Measurements from ENCODE around the gene REXO1. TPM values are rescaled to one million over a fixed set of nuclear protein-coding genes. Genes with fewer than 3 reads are reported as not detected.

The REXO1 gene
- total RNA-seq, 1 donor from 2014 or later, result 34.0 TPM

- DNase-seq (ENCODE audit: low spot score), result no peak
Observed at GRCh38 chr19:1836458-1837221, 11.6 kb downstream of the REXO1 start.

- no peak for DNase-seq (ENCODE audit: low spot score)
Observed at GRCh38 chr19:1833540-1833939, 14.7 kb downstream of the REXO1 start.

- DNase-seq (ENCODE audit: low spot score), result no peak
Observed at GRCh38 chr19:1832046-1832663, 16.1 kb downstream of the REXO1 start.

- DNase-seq (ENCODE audit: low spot score), result no peak
Observed at GRCh38 chr19:1830978-1831377, 17.3 kb downstream of the REXO1 start.

- DNase-seq (ENCODE audit: low spot score), result no peak
Observed at GRCh38 chr19:1830568-1830967, 17.7 kb downstream of the REXO1 start.

GRCh38 chr19:1829958-1830357 is 18.3 kb downstream of the REXO1 start:
- DNase-seq (ENCODE audit: low spot score), result no peak

GRCh38 chr19:1828279-1829238 is 19.7 kb downstream of the REXO1 start:
- DNase-seq (ENCODE audit: low spot score), result no peak

GRCh38 chr19:1827566-1828278 is 20.6 kb downstream of the REXO1 start:
- DNase-seq (ENCODE audit: low spot score), result no peak

- no peak for DNase-seq (ENCODE audit: low spot score)
Observed at GRCh38 chr19:1826557-1827521, 21.4 kb downstream of the REXO1 start.

GRCh38 chr19:1825909-1826556 is 22.2 kb downstream of the REXO1 start:
- no peak for DNase-seq (ENCODE audit: low spot score)

- no peak for DNase-seq (ENCODE audit: low spot score)
Observed at GRCh38 chr19:1824252-1824622, 24.0 kb downstream of the REXO1 start.

- DNase-seq (ENCODE audit: low spot score), result no peak
Observed at GRCh38 chr19:1823539-1824251, 24.6 kb downstream of the REXO1 start.

- no peak for DNase-seq (ENCODE audit: low spot score)
Observed at GRCh38 chr19:1823020-1823419, 25.3 kb downstream of the REXO1 start.

- DNase-seq (ENCODE audit: low spot score), result no peak
Observed at GRCh38 chr19:1822210-1822609, 26.1 kb downstream of the REXO1 start.

- DNase-seq (ENCODE audit: low spot score), result no peak
Observed at GRCh38 chr19:1819341-1820255, 28.7 kb downstream of the REXO1 start.

GRCh38 chr19:1818549-1819195 is 29.6 kb downstream of the REXO1 start:
- no peak for DNase-seq (ENCODE audit: low spot score)

- no peak for DNase-seq (ENCODE audit: low spot score)
Observed at GRCh38 chr19:1817553-1818179, 30.6 kb downstream of the REXO1 start.

All from mesenteric fat pad (tissue), 1 donor.